ENCODE data around the gene NIT2.

NIT2 gene

DNA sequence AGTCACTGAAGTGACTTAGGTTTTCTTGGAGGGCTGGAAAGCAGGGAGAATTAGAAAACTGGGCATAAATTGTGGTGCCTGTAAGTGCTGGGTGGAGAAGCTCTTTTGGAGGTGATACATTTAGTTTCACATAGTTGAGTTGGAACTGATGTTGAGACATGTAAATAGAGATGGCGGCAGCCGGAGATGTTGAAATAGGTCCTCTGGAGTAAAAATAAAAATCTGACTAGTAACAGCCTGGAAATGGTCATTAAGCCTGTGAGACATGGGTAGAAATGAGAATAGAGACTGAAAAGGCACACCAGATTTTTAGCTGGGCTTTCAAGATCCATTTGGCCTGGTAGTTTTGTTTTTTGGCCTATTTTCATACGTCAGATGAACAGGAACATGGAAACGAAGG is 2.9 kb upstream of the NIT2 start:
- no peaks in the 10 kb centered on the region for H3K27me3 ChIP-seq (ENCODE audit: control insufficient read depth, low read length)
- no peaks in the 10 kb centered on the region for H3K36me3 ChIP-seq (ENCODE audit: control insufficient read depth, low read length)
- no peak for TF ChIP-seq EZH2phosphoT487 (IDR thresholded peaks at IDR 0.05; ENCODE audit: borderline replicate concordance, low read length)
- TF ChIP-seq CTCF (IDR thresholded peaks at IDR 0.05; ENCODE audit: low read depth, low read length, poor library complexity, severe bottlenecking) = no peak
- no peak overlapping the region for H3K4me2 ChIP-seq (ENCODE audit: low read length)
- H3K9me2 ChIP-seq (replicated peaks; ENCODE audit: control insufficient read depth, low read length) = no peaks in the 10 kb centered on the region
- no peaks in the 10 kb centered on the region for H4K20me1 ChIP-seq (ENCODE audit: control insufficient read depth, insufficient read depth, low read depth, low read length)
- peaks cover 27% of the 10 kb centered on the region for H3K4me1 ChIP-seq (ENCODE audit: control insufficient read depth, low read length)
- no peak overlapping the region for H3K4me3 ChIP-seq (ENCODE audit: low read length)
- H3K9me3 ChIP-seq (ENCODE audit: control insufficient read depth, insufficient read depth, low read length) = no peaks in the 10 kb centered on the region
- H3K27ac ChIP-seq (ENCODE audit: low read depth, low read length) = no peak overlapping the region
- H3F3A ChIP-seq (ENCODE audit: control insufficient read depth, insufficient read depth) = no peaks in the 10 kb centered on the region
- peaks cover 19% of the 10 kb centered on the region for H3K79me2 ChIP-seq (ENCODE audit: control insufficient read depth, low read length)

GRCh38 chr3:100333051-100333450 is 1.5 kb upstream of the NIT2 start:
- Histone ChIP-seq H3K27me3 (ENCODE audit: control insufficient read depth, low read length) (no peaks in the 10 kb centered on the region), H3K4me2 (ENCODE audit: low read length) (peak overlapping the region; percentile 33), H3K9me2 (replicated peaks; ENCODE audit: control insufficient read depth, low read length) (no peaks in the 10 kb centered on the region), H3F3A (ENCODE audit: control insufficient read depth, insufficient read depth) (no peaks in the 10 kb centered on the region), H3K79me2 (ENCODE audit: control insufficient read depth, low read length) (peaks cover 19% of the 10 kb centered on the region), H3K4me1 (ENCODE audit: control insufficient read depth, low read length) (peaks cover 27% of the 10 kb centered on the region), H3K9me3 (ENCODE audit: control insufficient read depth, insufficient read depth, low read length) (no peaks in the 10 kb centered on the region), H3K36me3 (ENCODE audit: control insufficient read depth, low read length) (peaks cover under 1% of the 10 kb centered on the region; the same call in 1 of the 2 replicates), H3K27ac (ENCODE audit: low read depth, low read length) (no peak overlapping the region), H3K4me3 (ENCODE audit: low read length) (peak overlapping the region; percentile 4; the same call in 1 of the 2 replicates), H4K20me1 (ENCODE audit: control insufficient read depth, insufficient read depth, low read depth, low read length) (no peaks in the 10 kb centered on the region)
- TF ChIP-seq EZH2phosphoT487 (IDR thresholded peaks at IDR 0.05; ENCODE audit: borderline replicate concordance, low read length) = no peak
- no peak for TF ChIP-seq CTCF (IDR thresholded peaks at IDR 0.05; ENCODE audit: low read depth, low read length, poor library complexity, severe bottlenecking)

GRCh38 chr3:100333970-100334487 is 528 bp upstream of the NIT2 start:
- H3K9me2 ChIP-seq (replicated peaks; ENCODE audit: control insufficient read depth, low read length) = no peaks in the 10 kb centered on the region
- H3K4me2 ChIP-seq (ENCODE audit: low read length) = peak overlapping the region; percentile 99
- peaks cover 19% of the 10 kb centered on the region for H3K79me2 ChIP-seq (ENCODE audit: control insufficient read depth, low read length)
- H3K36me3 ChIP-seq (ENCODE audit: control insufficient read depth, low read length) = peaks cover 10% of the 10 kb centered on the region
- H3K4me1 ChIP-seq (ENCODE audit: control insufficient read depth, low read length) = peaks cover 27% of the 10 kb centered on the region
- peak overlapping the region; percentile 72 for H3K4me3 ChIP-seq (ENCODE audit: low read length)
- no peaks in the 10 kb centered on the region for H4K20me1 ChIP-seq (ENCODE audit: control insufficient read depth, insufficient read depth, low read depth, low read length)
- no peaks in the 10 kb centered on the region for H3K9me3 ChIP-seq (ENCODE audit: control insufficient read depth, insufficient read depth, low read length)
- H3K27ac ChIP-seq (ENCODE audit: low read depth, low read length) = no peak overlapping the region
- TF ChIP-seq CTCF (IDR thresholded peaks at IDR 0.05; ENCODE audit: low read depth, low read length, poor library complexity, severe bottlenecking) (no peak), EZH2phosphoT487 (IDR thresholded peaks at IDR 0.05; ENCODE audit: borderline replicate concordance, low read length) (no peak)
- no peaks in the 10 kb centered on the region for H3F3A ChIP-seq (ENCODE audit: control insufficient read depth, insufficient read depth)
- no peaks in the 10 kb centered on the region for H3K27me3 ChIP-seq (ENCODE audit: control insufficient read depth, low read length)
